Measurements from ENCODE around the gene ARFGEF2. TPM values are rescaled to one million over a fixed set of nuclear protein-coding genes. Genes with fewer than 3 reads are reported as not detected.

Gene ARFGEF2
- total and polyA plus RNA-seq, 2 of the 8 experiments (the other 6 are each of a cell fraction or from before 2014, with no cell fraction given), result 8.1 to 21.8 TPM

GRCh38 chr20:48893374-48893773 is 28.1 kb upstream of the ARFGEF2 start:
- no peaks in the 10 kb centered on the region for H3K36me3 ChIP-seq (ENCODE audit: control insufficient read depth in 2 of 4, insufficient read depth in 4 of 4, low read length in 3 of 4)
- H3K9ac ChIP-seq (replicated peaks in 1 of 4; ENCODE audit: extremely low read depth in 1 of 4, low read depth in 3 of 4, low read length in 3 of 4), result no peak overlapping the region
- H2AFZ ChIP-seq (ENCODE audit: low read length), result no peak overlapping the region
- no peak overlapping the region for H4K5ac ChIP-seq (ENCODE audit: insufficient read length, low read depth, low read length)
- H3K56ac ChIP-seq (replicated peaks; ENCODE audit: insufficient read length, low read depth, low read length), result no peak overlapping the region
- TF ChIP-seq CREB1 (IDR thresholded peaks at IDR 0.05) (no peak), CHD7 (IDR thresholded peaks at IDR 0.05; ENCODE audit: insufficient replicate concordance, low read length) (no peak)
- H2AK5ac ChIP-seq (ENCODE audit: low read depth, low read length), result no peak overlapping the region
- H3K4me1 ChIP-seq (replicated peaks in 1 of 4; ENCODE audit: control insufficient read depth in 3 of 4, insufficient read depth in 4 of 4, low read length in 3 of 4), result no peaks in the 10 kb centered on the region
- H2BK12ac ChIP-seq (ENCODE audit: low read depth, low read length), result no peak overlapping the region
- no peak overlapping the region for H2BK15ac ChIP-seq (ENCODE audit: low read length)
- H4K91ac ChIP-seq (replicated peaks; ENCODE audit: insufficient read length, low read length), result no peak overlapping the region
- ChIA-PET CTCF (ENCODE audit: partially characterized antibody) (interaction anchor here (1.0 to 3.7 kb wide), 3 partner anchors 10 to 237 kb away, joined by 3 to 22 read pairs (median 6); no protein-coding TSS in a partner anchor), POLR2A (ENCODE audit: partially characterized antibody) (no interaction called here)
- no peak overlapping the region for H3K27ac ChIP-seq (ENCODE audit: low read depth, low read length)
- H3K4ac ChIP-seq (replicated peaks; ENCODE audit: insufficient read length, low read depth, low read length), result no peak overlapping the region
- no peak overlapping the region for H2BK120ac ChIP-seq (replicated peaks; ENCODE audit: low read depth, low read length)
- no peaks in the 10 kb centered on the region for H3K79me2 ChIP-seq (ENCODE audit: control insufficient read depth in 1 of 2, insufficient read depth in 2 of 2, low read length in 2 of 2)
- H3K14ac ChIP-seq (ENCODE audit: insufficient read length), result no peak overlapping the region
- FAIRE-seq (no peak), DNase-seq (ENCODE audit: low read depth in 1 of 2, low spot score in 2 of 2) (no peak)
- no peak overlapping the region for H3K23ac ChIP-seq (ENCODE audit: insufficient read length)
- H2BK5ac ChIP-seq (ENCODE audit: low read depth, low read length), result no peak overlapping the region
- H3K18ac ChIP-seq (ENCODE audit: extremely low read depth, low read length), result no peak overlapping the region
- no peak overlapping the region for H2BK20ac ChIP-seq (ENCODE audit: low read length)
- H3K4me3 ChIP-seq (ENCODE audit: extremely low read depth in 1 of 4, insufficient read depth in 2 of 4, low read depth in 3 of 4, low read length in 4 of 4), result no peak overlapping the region
- H3K9me3 ChIP-seq (ENCODE audit: insufficient read depth in 2 of 2, low read depth in 1 of 2, low read length in 1 of 2), result no peaks in the 10 kb centered on the region
- H4K8ac ChIP-seq (ENCODE audit: extremely low read depth, insufficient read depth, low read length), result no peak overlapping the region
- no peaks in the 10 kb centered on the region for H4K20me1 ChIP-seq (replicated peaks in 1 of 2; ENCODE audit: control insufficient read depth in 1 of 2, insufficient read depth in 2 of 2, low read length in 2 of 2)
- H3K23me2 ChIP-seq (ENCODE audit: low read depth, low read length), result no peaks in the 10 kb centered on the region
- H3K79me1 ChIP-seq (ENCODE audit: low read depth, low read length), result no peaks in the 10 kb centered on the region
- no peaks in the 10 kb centered on the region for H3K27me3 ChIP-seq (replicated peaks in 1 of 4; ENCODE audit: control insufficient read depth in 3 of 4, extremely low read depth in 1 of 4, insufficient read depth in 3 of 4, low read length in 3 of 4)
- H3K4me2 ChIP-seq (ENCODE audit: insufficient read depth in 1 of 2, low read depth in 2 of 2, low read length in 2 of 2), result no peak overlapping the region

All from H1 (cell line).